GM18502 (cell line): ENCODE measurements around the gene FN1.

Experiments used
- ATAC-seq: cut with Tn5 transposase; IDR thresholded peaks from one replicate; pipeline ENCODE4 v1.9.1; 2021; ENCODE audit warnings: mild to moderate bottlenecking; ENCODE audit not compliant: unreplicated experiment, poor library complexity

Gene FN1

GRCh38 chr2:215311625-215312396, 124.1 kb downstream of the FN1 start, which contains the start of gene ATIC:
Gene ATIC, plus strand, starts transcription at chr2:215312059. Its CDS starts 84 bp downstream, at chr2:215312143.
- ATAC-seq = peak; percentile 99

- peak; percentile 33 for ATAC-seq
Observed at GRCh38 chr2:215311259-215311624, 124.6 kb downstream of the FN1 start.
